Calu3 (cell line): Measurements from ENCODE around the gene CEP68. TPM values are rescaled to one million over a fixed set of nuclear protein-coding genes. Genes with fewer than 3 reads are reported as not detected.
"Not testable (repeated sequence)": the region's sequence is repeated elsewhere in the genome, so short reads cannot be mapped to it uniquely, and the experiment has no call there.

Experiments
- BruUV-seq: library from RNA; stranded (reverse); fragments of 400-500 nt; replicated peaks from 2 replicates; lab custom pipeline; 2021; lab: Mats Ljungman, UMichigan
- CTCF ChIA-PET: fragments of 300-600 bp; sonication (Branson Sonifier 250); formaldehyde crosslinking; loops from one replicate; lab custom pipeline; 2022; ENCODE audit warnings: antibody characterized with exemption; lab: Charles Lee
- DNase-seq: peaks from one replicate; pipeline ENCODE4 v3.0.0; 2022
- H3K27ac Mint-ChIP-seq: one replicate; pipeline ENCODE4 v1.8.0; 2022; ENCODE audit warnings: mixed read lengths; ENCODE audit not compliant: unreplicated experiment
- H3K27me3 Mint-ChIP-seq: one replicate; pipeline ENCODE4 v1.8.0; 2022; ENCODE audit warnings: mixed read lengths; ENCODE audit not compliant: unreplicated experiment
- H3K36me3 Mint-ChIP-seq: one replicate; pipeline ENCODE4 v1.8.0; 2022; ENCODE audit warnings: mild to moderate bottlenecking, moderate library complexity, mixed read lengths; ENCODE audit not compliant: insufficient read depth, unreplicated experiment
- H3K4me1 Mint-ChIP-seq: one replicate; pipeline ENCODE4 v1.8.0; 2022; ENCODE audit warnings: mild to moderate bottlenecking, low read depth, mixed read lengths; ENCODE audit not compliant: unreplicated experiment
- H3K4me3 Mint-ChIP-seq: one replicate; pipeline ENCODE4 v1.8.0; 2022; ENCODE audit warnings: mild to moderate bottlenecking, low read depth, moderate library complexity, mixed read lengths; ENCODE audit not compliant: unreplicated experiment
- H3K9me3 Mint-ChIP-seq: one replicate; pipeline ENCODE4 v1.8.0; 2022; ENCODE audit warnings: low read depth, mixed read lengths; ENCODE audit not compliant: unreplicated experiment
- intact Hi-C: fragments of 100-400 bp; cut with micrococcal nuclease; formaldehyde crosslinking; loops from one replicate; pipeline ENCODE4 v1.10.0; 2022; ENCODE audit not compliant: unreplicated experiment
- total RNA-seq: library from RNA; stranded (reverse); gene quantifications from 2 replicates; pipeline ENCODE4 v1.2.3, GENCODE V29; 2022
- TF ChIP-seq, protein P1 (sequence below): fragments of 200-600 bp; IDR thresholded peaks from one replicate; pipeline ENCODE4 v1.8.0; 2022; ENCODE audit warnings: antibody characterized with exemption; ENCODE audit not compliant: unreplicated experiment

The CEP68 gene
- total RNA-seq, 1 experiment from 2014 or later: 9.6 TPM

DNA sequence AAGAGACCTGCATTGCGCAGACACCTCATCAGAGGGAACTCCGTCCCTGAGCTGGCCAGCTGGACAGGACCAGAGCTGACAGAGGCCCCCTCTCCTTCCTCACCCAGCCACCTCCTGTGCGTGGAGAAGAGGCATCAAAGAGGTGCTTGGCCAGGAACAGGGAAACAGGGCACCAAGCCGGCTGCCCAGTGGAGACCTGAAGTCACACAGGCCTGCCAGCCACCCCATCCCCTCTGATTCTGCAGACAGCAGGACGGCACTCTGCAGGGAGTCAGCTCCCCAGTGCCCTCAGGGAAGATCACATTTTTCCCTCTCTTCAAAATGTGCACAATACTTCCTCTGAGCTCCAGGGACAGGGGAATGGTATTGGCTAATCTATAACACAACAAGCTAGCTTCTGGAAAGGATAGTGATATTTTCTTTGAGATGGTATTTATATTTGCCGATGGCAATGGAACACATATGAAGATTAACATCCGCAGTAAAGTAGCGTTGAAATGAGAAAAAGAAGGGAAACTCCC lies 36.5 kb upstream of the CEP68 start:
- TF ChIP-seq, protein P1, sequence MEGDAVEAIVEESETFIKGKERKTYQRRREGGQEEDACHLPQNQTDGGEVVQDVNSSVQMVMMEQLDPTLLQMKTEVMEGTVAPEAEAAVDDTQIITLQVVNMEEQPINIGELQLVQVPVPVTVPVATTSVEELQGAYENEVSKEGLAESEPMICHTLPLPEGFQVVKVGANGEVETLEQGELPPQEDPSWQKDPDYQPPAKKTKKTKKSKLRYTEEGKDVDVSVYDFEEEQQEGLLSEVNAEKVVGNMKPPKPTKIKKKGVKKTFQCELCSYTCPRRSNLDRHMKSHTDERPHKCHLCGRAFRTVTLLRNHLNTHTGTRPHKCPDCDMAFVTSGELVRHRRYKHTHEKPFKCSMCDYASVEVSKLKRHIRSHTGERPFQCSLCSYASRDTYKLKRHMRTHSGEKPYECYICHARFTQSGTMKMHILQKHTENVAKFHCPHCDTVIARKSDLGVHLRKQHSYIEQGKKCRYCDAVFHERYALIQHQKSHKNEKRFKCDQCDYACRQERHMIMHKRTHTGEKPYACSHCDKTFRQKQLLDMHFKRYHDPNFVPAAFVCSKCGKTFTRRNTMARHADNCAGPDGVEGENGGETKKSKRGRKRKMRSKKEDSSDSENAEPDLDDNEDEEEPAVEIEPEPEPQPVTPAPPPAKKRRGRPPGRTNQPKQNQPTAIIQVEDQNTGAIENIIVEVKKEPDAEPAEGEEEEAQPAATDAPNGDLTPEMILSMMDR: no peak
- no peak overlapping the region for H3K27ac Mint-ChIP-seq
- no peaks in the 10 kb centered on the region for H3K36me3 Mint-ChIP-seq
- CTCF ChIA-PET: no interaction called here
- BruUV-seq: no TSS peak
- H3K9me3 Mint-ChIP-seq: no peaks in the 10 kb centered on the region
- H3K27me3 Mint-ChIP-seq: no peaks in the 10 kb centered on the region
- intact Hi-C loops: no loop called here
- no peak for DNase-seq
- no peak overlapping the region for H3K4me3 Mint-ChIP-seq
- H3K4me1 Mint-ChIP-seq: no peaks in the 10 kb centered on the region

DNA sequence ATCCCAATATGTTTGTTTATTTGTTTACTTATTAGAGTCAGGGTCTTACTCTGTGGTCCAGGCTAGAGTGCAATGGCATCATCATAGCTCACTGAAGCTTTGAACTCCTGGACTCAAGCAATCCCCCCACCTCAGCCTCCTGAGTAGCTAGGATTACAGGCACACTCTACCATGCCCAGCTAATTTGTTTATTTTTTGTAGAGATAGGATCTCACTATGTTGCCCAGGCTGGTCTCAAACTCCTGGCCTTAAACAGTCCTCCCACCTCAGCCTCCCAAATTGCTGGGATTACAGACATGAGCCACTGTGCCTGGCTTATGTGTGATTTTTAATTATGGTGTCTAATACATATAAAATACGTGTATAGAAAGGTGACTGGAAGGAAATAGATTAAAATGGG lies 36.0 kb upstream of the CEP68 start:
- H3K4me3 Mint-ChIP-seq, CTCF ChIA-PET, H3K36me3 Mint-ChIP-seq, intact Hi-C loops, BruUV-seq, H3K27ac Mint-ChIP-seq, H3K9me3 Mint-ChIP-seq, DNase-seq, H3K4me1 Mint-ChIP-seq, H3K27me3 Mint-ChIP-seq: not testable (repeated sequence)

DNA sequence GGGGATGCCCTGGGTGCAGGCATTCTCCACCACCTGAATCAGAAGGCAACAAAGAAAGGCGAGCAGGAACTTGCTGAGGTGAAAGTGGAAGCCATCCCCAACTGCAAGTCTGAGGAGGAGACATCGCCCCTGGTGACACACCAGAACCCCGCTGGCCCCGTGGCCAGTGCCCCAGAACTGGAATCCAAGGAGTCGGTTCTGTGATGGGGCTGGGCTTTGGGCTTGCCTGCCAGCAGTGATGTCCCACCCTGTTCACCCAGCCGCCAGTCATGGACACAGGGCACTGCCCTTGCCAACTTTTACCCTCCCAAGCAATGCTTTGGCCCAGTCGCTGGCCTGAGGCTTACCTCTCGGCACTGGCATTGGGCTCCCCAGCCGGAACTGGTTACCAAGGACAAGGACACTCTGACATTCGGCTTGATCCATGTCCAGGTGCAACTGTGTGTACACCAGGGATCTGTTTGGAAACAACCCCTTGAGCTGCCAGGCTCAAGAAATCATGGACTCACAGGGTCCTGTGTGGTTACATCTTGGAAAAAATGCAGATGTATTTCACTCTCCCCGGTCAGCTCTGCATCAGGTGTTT lies 35.2 kb upstream of the CEP68 start:
- Mint-ChIP-seq H3K27ac (no peak overlapping the region), H3K9me3 (no peaks in the 10 kb centered on the region), H3K27me3 (no peaks in the 10 kb centered on the region), H3K4me1 (peaks cover 5% of the 10 kb centered on the region), H3K36me3 (peaks cover 4% of the 10 kb centered on the region), H3K4me3 (no peak overlapping the region)
- no peak for DNase-seq
- CTCF ChIA-PET: no interaction called here
- intact Hi-C loops: no loop called here
- BruUV-seq: no TSS peak
- TF ChIP-seq, protein P1: no peak

DNA sequence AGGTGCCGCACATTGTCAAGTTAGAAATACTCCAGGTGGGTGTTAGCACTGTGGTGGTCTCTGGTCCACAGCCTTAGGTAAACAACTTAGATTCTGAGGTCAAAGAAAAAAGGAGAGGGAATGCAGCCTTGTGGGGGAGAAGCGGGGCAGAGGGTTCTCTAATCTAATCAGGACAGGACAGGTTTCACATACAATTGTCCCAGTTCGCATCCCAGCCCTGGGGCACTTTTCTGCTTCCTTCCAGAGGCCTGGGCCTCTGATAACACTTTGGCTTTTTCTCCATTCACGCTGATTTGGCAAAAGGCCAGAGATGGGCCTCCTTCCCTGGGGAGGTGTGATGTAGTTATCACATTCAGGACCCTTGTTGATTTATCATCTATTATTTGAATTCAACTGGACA lies 34.5 kb upstream of the CEP68 start:
- intact Hi-C loops: no loop called here
- no peak for DNase-seq
- Mint-ChIP-seq H3K36me3 (peaks cover 4% of the 10 kb centered on the region), H3K27ac (no peak overlapping the region), H3K4me1 (peaks cover 8% of the 10 kb centered on the region), H3K9me3 (no peaks in the 10 kb centered on the region), H3K4me3 (no peak overlapping the region), H3K27me3 (no peaks in the 10 kb centered on the region)
- no TSS peak for BruUV-seq
- CTCF ChIA-PET: no interaction called here
- TF ChIP-seq, protein P1: no peak

DNA sequence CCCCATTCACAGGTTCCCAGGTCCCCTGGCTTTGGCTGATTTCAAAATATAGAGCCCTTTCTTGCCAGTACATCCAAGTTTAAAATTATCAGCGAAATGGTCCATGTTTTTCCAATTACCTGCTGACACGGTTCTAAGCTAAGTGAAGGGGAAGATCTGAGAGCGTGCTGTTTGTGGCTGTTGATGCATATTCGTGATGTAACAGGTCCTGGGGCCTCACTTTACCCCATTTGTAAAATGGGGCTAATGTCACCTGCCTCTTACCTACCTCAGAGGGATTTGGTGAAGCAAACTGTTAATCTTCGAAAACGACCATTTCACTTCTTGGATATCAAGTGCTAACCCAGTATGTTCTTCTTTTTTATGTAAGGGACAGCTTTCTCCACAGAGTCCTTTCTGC lies 34.0 kb upstream of the CEP68 start:
- intact Hi-C loops: no loop called here
- TF ChIP-seq, protein P1: no peak
- H3K4me3 Mint-ChIP-seq: no peak overlapping the region
- H3K27me3 Mint-ChIP-seq: no peaks in the 10 kb centered on the region
- peaks cover 8% of the 10 kb centered on the region for H3K4me1 Mint-ChIP-seq
- H3K27ac Mint-ChIP-seq: no peak overlapping the region
- CTCF ChIA-PET: no interaction called here
- H3K36me3 Mint-ChIP-seq: peaks cover 4% of the 10 kb centered on the region
- no peaks in the 10 kb centered on the region for H3K9me3 Mint-ChIP-seq
- TSS peak; percentile 27 for BruUV-seq
- DNase-seq: no peak
